Measurements from ENCODE around the gene GPATCH1.

DNA sequence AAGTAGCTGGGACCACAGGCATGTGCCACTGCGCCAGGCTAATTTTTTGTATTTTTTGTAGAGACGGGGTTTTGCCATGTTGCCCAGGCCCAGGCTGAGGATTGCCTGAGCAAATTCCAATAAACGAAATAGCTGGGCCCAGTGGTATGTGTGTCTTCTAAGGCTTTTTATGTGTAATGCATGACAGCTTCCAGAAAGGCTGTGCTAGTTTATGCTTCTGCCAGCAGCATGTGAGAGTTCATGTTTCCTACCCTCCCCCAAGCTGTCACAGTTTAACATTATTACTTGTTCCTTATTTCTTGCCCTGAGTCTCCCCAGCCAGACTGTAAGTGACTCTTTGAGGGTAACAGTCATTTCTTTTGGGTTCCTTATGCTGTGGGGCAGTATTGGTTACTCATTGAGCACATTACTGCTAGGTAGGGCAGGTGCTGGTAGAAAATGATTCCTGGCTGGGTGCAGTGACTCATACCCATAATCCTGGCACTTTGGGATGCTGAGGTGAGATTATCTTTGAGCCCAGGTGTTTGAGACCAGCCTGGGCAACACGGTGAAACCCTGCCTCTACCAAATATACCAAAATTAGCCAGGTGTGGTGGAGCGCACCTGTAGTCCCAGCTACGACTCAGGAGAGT is 13.6 kb downstream of the GPATCH1 start:
- TF ChIP-seq, protein P1, sequence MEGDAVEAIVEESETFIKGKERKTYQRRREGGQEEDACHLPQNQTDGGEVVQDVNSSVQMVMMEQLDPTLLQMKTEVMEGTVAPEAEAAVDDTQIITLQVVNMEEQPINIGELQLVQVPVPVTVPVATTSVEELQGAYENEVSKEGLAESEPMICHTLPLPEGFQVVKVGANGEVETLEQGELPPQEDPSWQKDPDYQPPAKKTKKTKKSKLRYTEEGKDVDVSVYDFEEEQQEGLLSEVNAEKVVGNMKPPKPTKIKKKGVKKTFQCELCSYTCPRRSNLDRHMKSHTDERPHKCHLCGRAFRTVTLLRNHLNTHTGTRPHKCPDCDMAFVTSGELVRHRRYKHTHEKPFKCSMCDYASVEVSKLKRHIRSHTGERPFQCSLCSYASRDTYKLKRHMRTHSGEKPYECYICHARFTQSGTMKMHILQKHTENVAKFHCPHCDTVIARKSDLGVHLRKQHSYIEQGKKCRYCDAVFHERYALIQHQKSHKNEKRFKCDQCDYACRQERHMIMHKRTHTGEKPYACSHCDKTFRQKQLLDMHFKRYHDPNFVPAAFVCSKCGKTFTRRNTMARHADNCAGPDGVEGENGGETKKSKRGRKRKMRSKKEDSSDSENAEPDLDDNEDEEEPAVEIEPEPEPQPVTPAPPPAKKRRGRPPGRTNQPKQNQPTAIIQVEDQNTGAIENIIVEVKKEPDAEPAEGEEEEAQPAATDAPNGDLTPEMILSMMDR (IDR thresholded peaks at IDR 0.05; ENCODE audit: borderline replicate concordance, extremely low read depth, low read length, poor library complexity, severe bottlenecking): no peak
- TF ChIP-seq EZH2 (IDR thresholded peaks at IDR 0.05; ENCODE audit: borderline replicate concordance, low read depth, low read length, severe bottlenecking): no peak
